Keratinocyte (primary cell): ENCODE data around the gene TRIM65. TPM values are rescaled to one million over a fixed set of nuclear protein-coding genes. Genes with fewer than 3 reads are reported as not detected.

Experiments used
- DNase-seq: peaks from one replicate; pipeline ENCODE4 v3.0.0-alpha.2; 2011; ENCODE audit warnings: low read depth, missing footprints, low spot score
- FAIRE-seq: peaks from 2 replicates; lab custom pipeline; 2011; peaks lifted over from hg19 to GRCh38; lab: Jason Lieb, UNC
- H2AFZ ChIP-seq: 2 replicates; pipeline ENCODE4 v1.6.0; 2012; ENCODE audit warnings: low read length, control low read depth, inconsistent platforms; ENCODE audit not compliant: control insufficient read depth
- H3K27ac ChIP-seq: 2 replicates; pipeline ENCODE4 v1.5.1; 2011; ENCODE audit warnings: low read length; ENCODE audit not compliant: control insufficient read depth, insufficient read depth
- H3K27me3 ChIP-seq: 3 replicates; pipeline ENCODE4 v1.6.0; 2011; ENCODE audit warnings: low read length; ENCODE audit not compliant: control insufficient read depth, insufficient read depth; ENCODE audit errors: extremely low read depth
- H3K36me3 ChIP-seq, 2 experiments: 2 replicates in 1 of 2; 3 replicates in 1 of 2; pipeline ENCODE4 v1.5.1; 2011; ENCODE audit warnings: low read length in 2 of 2, mild to moderate bottlenecking in 1 of 2; ENCODE audit not compliant: control insufficient read depth in 2 of 2, insufficient read depth in 2 of 2; ENCODE audit errors: extremely low read depth in 1 of 2
- H3K4me1 ChIP-seq: 3 replicates; pipeline ENCODE4 v1.5.1; 2011; ENCODE audit warnings: low read length; ENCODE audit not compliant: control insufficient read depth, insufficient read depth; ENCODE audit errors: extremely low read depth
- H3K4me2 ChIP-seq: 3 replicates; pipeline ENCODE4 v1.6.0; 2011; ENCODE audit warnings: low read depth, low read length; ENCODE audit not compliant: control insufficient read depth, insufficient read depth; ENCODE audit errors: extremely low read depth
- H3K4me3 ChIP-seq, 3 experiments: fragments of 200-600 bp in 1 of 3; sonication (generic) in 1 of 3; 2 replicates in 2 of 3; 3 replicates in 1 of 3; pipeline ENCODE4 v1.5.1; 2011 to 2016; ENCODE audit warnings: low read length in 3 of 3, mild to moderate bottlenecking in 3 of 3, control low read depth in 2 of 3, inconsistent platforms in 1 of 3, low read depth in 1 of 3, mixed read lengths in 1 of 3, mixed run types in 1 of 3, moderate library complexity in 1 of 3; ENCODE audit not compliant: control insufficient read depth in 2 of 3, insufficient read depth in 2 of 3; ENCODE audit errors: extremely low read depth in 1 of 3
- H3K79me2 ChIP-seq: 2 replicates; pipeline ENCODE4 v1.6.0; 2012; ENCODE audit warnings: low read length; ENCODE audit not compliant: control insufficient read depth, insufficient read depth
- H3K9ac ChIP-seq: 3 replicates; pipeline ENCODE4 v1.6.0; 2011; ENCODE audit warnings: low read length; ENCODE audit not compliant: control insufficient read depth, insufficient read depth; ENCODE audit errors: extremely low read depth
- H3K9me1 ChIP-seq: 3 replicates; pipeline ENCODE4 v1.6.0; 2011; ENCODE audit warnings: low read length; ENCODE audit not compliant: control insufficient read depth, insufficient read depth; ENCODE audit errors: extremely low read depth
- H3K9me3 ChIP-seq: 2 replicates; pipeline ENCODE4 v1.5.1; 2012; ENCODE audit warnings: low read depth, low read length; ENCODE audit not compliant: control insufficient read depth
- H4K20me1 ChIP-seq: 3 replicates; pipeline ENCODE4 v1.6.0; 2011; ENCODE audit warnings: low read length; ENCODE audit not compliant: control insufficient read depth, insufficient read depth; ENCODE audit errors: extremely low read depth
- CTCF ChIP-seq, 3 experiments: IDR thresholded peaks in 1 of 3; conservative IDR thresholded peaks in 1 of 3; optimal IDR thresholded peaks in 1 of 3; 2 replicates in 2 of 3; 3 replicates in 1 of 3; pipeline versions ENCODE3 to v1.5.1; 2011; ENCODE audit warnings: low read length in 3 of 3, mild to moderate bottlenecking in 3 of 3, moderate library complexity in 2 of 3, control low read depth in 1 of 3, inconsistent platforms in 1 of 3; ENCODE audit not compliant: insufficient read depth in 2 of 3; ENCODE audit errors: extremely low read depth in 1 of 3
- EZH2 ChIP-seq: IDR thresholded peaks from one replicate; pipeline ENCODE4 v1.6.1; 2012; ENCODE audit warnings: inconsistent platforms, mild to moderate bottlenecking, low read length, moderate library complexity
- dilution Hi-C: fragments of 300-500 bp; cut with MboI; formaldehyde crosslinking; loops from one replicate; pipeline ENCODE4 v1.7.0; 2020; ENCODE audit warnings: low sequenced_read_pairs; ENCODE audit not compliant: extremely low pct_ligation_motif_present
- polyA plus RNA-seq, 5 experiments: library from polyadenylated mRNA; depleted of rRNA in 3 of 5; stranded (reverse) in 3 of 5; stranded (forward) in 1 of 5; unstranded in 1 of 5; fragments of >200 nt; gene quantifications; 1 replicate in 1 of 5; 2 replicates in 3 of 5; 3 replicates in 1 of 5; pipeline versions ENCODE4 v1.2.1 to v1.2.3, GENCODE V29; 2011 to 2012; ENCODE audit warnings: missing spikeins in 2 of 5, low read depth in 1 of 5, low replicate concordance in 1 of 5

Gene TRIM65
- polyA plus RNA-seq, 1 donor (not counting 4 experiments of a cell fraction or from before 2014, with no cell fraction given), result 7.8 TPM

- DNase-seq, result no peak
- Histone ChIP-seq H4K20me1 (no peaks in the 10 kb centered on the region), H3K4me1 (no peaks in the 10 kb centered on the region), H3K4me2 (no peak overlapping the region), H3K4me3 (no peak overlapping the region), H3K9ac (no peak overlapping the region), H2AFZ (no peak overlapping the region), H3K27ac (no peak overlapping the region), H3K9me3 (no peaks in the 10 kb centered on the region), H3K9me1 (no peaks in the 10 kb centered on the region), H3K36me3 (peaks cover 0 to 5% of the 10 kb centered on the region in 2 experiments), H3K27me3 (no peaks in the 10 kb centered on the region), H3K79me2 (no peaks in the 10 kb centered on the region)
- no peak for FAIRE-seq
- dilution Hi-C loops, result no loop called here
- no peak for TF ChIP-seq EZH2
- TF ChIP-seq CTCF (optimal IDR thresholded peaks at IDR 0.05 in 1 of 3, IDR thresholded peaks at IDR 0.05 in 1 of 3, conservative IDR thresholded peaks at IDR 0.05 in 1 of 3; ENCODE audit: extremely low read depth in 1 of 3, insufficient read depth in 2 of 3, low read length in 3 of 3), result no peak
Observed at GRCh38 chr17:75919611-75920010, 22.9 kb upstream of the TRIM65 start.

GRCh38 chr17:75917917-75918445 is 21.2 kb upstream of the TRIM65 start:
- no peaks in the 10 kb centered on the region for H3K4me1 ChIP-seq
- DNase-seq (no peak), FAIRE-seq (no peak)
- TF ChIP-seq CTCF (optimal IDR thresholded peaks at IDR 0.05 in 1 of 3, IDR thresholded peaks at IDR 0.05 in 1 of 3, conservative IDR thresholded peaks at IDR 0.05 in 1 of 3; ENCODE audit: extremely low read depth in 1 of 3, insufficient read depth in 2 of 3, low read length in 3 of 3) (no peak), EZH2 (no peak)
- no peaks in the 10 kb centered on the region for H3K79me2 ChIP-seq
- no peak overlapping the region for H3K4me2 ChIP-seq
- no peaks in the 10 kb centered on the region for H3K9me3 ChIP-seq
- no peaks in the 10 kb centered on the region for H3K27me3 ChIP-seq
- dilution Hi-C loops, result no loop called here
- H3K4me3 ChIP-seq, result no peak overlapping the region
- H3K27ac ChIP-seq, result no peak overlapping the region
- no peaks in the 10 kb centered on the region for H4K20me1 ChIP-seq
- peaks cover 0 to 5% of the 10 kb centered on the region in 2 experiments for H3K36me3 ChIP-seq
- no peaks in the 10 kb centered on the region for H3K9me1 ChIP-seq
- H3K9ac ChIP-seq, result no peak overlapping the region
- no peak overlapping the region for H2AFZ ChIP-seq
